IMR-90 (cell line): ENCODE results near the gene TBC1D22A.

Experiments used
- CTCF ChIP-seq: conservative IDR thresholded peaks from 2 replicates; pipeline ENCODE4 v1.5.1; 2012; ENCODE audit warnings: mild to moderate bottlenecking, low read depth, low read length, improper control_type of control experiment
- NFE2L2 ChIP-seq: fragments of 150-350 bp; IDR thresholded peaks from 2 replicates; pipeline ENCODE4 v1.6.1; 2016; ENCODE audit warnings: low read depth, mild to moderate bottlenecking, low read length

- TF ChIP-seq CTCF (no peak), NFE2L2 (no peak)
Observed at GRCh38 chr22:46965555-46966494, 203.4 kb downstream of the TBC1D22A start.
